OCI-LY7 (cell line): ENCODE measurements around the gene SLC9A2. TPM values are rescaled to one million over a fixed set of nuclear protein-coding genes. Genes with fewer than 3 reads are reported as not detected.

Experiments used
- BruUV-seq: library from RNA; stranded (reverse); fragments of 400-500 nt; replicated peaks from 2 replicates; lab custom pipeline; 2021; lab: Mats Ljungman, UMichigan
- CTCF ChIA-PET: fragments of 300-600 bp; sonication (Branson Sonifier 250); formaldehyde crosslinking; loops from one replicate; lab custom pipeline; 2022; ENCODE audit warnings: antibody characterized with exemption; ENCODE audit not compliant: unreplicated experiment; lab: Charles Lee
- POLR2A ChIA-PET: fragments of 300-600 bp; sonication (Branson Sonifier 250); formaldehyde crosslinking; loops from one replicate; lab custom pipeline; 2022; ENCODE audit warnings: antibody characterized with exemption; lab: Charles Lee
- DNase-seq: peaks from one replicate; pipeline ENCODE4 v3.0.0-alpha.2; 2015; ENCODE audit warnings: low spot score
- H2AFZ ChIP-seq: fragments of 200-600 bp; sonication (generic), shearing (Covaris generic); 2 replicates; pipeline ENCODE4 v1.6.1; 2014; ENCODE audit warnings: mild to moderate bottlenecking, antibody characterized with exemption, low read length, moderate library complexity
- H3K27ac ChIP-seq: fragments of 200-600 bp; sonication (generic); 2 replicates; pipeline ENCODE4 v1.5.1; 2014; ENCODE audit warnings: mixed run types, low read depth, mild to moderate bottlenecking, moderate library complexity, low read length, inconsistent platforms; ENCODE audit not compliant: poor library complexity, severe bottlenecking
- H3K36me3 ChIP-seq: fragments of 200-600 bp; sonication (generic); 2 replicates; pipeline ENCODE4 v1.6.1; 2014; ENCODE audit warnings: mild to moderate bottlenecking, antibody characterized with exemption, low read length, moderate library complexity, mixed read lengths; ENCODE audit not compliant: insufficient read depth
- H3K4me1 ChIP-seq: fragments of 200-600 bp; sonication (generic); 2 replicates; pipeline ENCODE4 v1.5.1; 2014; ENCODE audit warnings: mild to moderate bottlenecking, low read length; ENCODE audit not compliant: insufficient read depth, poor library complexity, severe bottlenecking
- H3K4me2 ChIP-seq: fragments of 200-600 bp; sonication (generic); 2 replicates; pipeline ENCODE4 v1.6.1; 2014; ENCODE audit warnings: mild to moderate bottlenecking, low read length
- H3K4me3 ChIP-seq: fragments of 200-600 bp; sonication (generic); 2 replicates; pipeline ENCODE4 v1.5.1; 2014; ENCODE audit warnings: mild to moderate bottlenecking, low read depth, low read length; ENCODE audit not compliant: poor library complexity, severe bottlenecking
- H3K79me2 ChIP-seq: fragments of 200-600 bp; sonication (generic); 2 replicates; pipeline ENCODE4 v1.6.1; 2016; ENCODE audit warnings: low read depth, mild to moderate bottlenecking, low read length, moderate library complexity, mixed read lengths; ENCODE audit not compliant: insufficient read depth
- H3K9me2 ChIP-seq: fragments of 200-600 bp; sonication (generic); 2 replicates; pipeline ENCODE4 v1.6.1; 2016; ENCODE audit warnings: mild to moderate bottlenecking, low read length, mixed read lengths; ENCODE audit not compliant: insufficient read depth
- H3K9me3 ChIP-seq: fragments of 200-600 bp; sonication (generic); 2 replicates; pipeline ENCODE4 v1.6.1; 2014; ENCODE audit warnings: mild to moderate bottlenecking, mixed run types, low read length, mixed read lengths
- H4K20me1 ChIP-seq: fragments of 200-600 bp; sonication (generic); 2 replicates; pipeline ENCODE4 v1.6.1; 2014; ENCODE audit warnings: mild to moderate bottlenecking, antibody characterized with exemption, low read length, moderate library complexity, mixed read lengths; ENCODE audit not compliant: insufficient read depth
- EZH2phosphoT487 ChIP-seq: fragments of 200-600 bp; sonication (generic); IDR thresholded peaks from 2 replicates; pipeline ENCODE4 v1.6.1; 2018; ENCODE audit warnings: low read depth, borderline replicate concordance, mild to moderate bottlenecking, mixed run types, antibody characterized with exemption, low read length, moderate library complexity, mixed read lengths
- intact Hi-C: fragments of 100-400 bp; cut with micrococcal nuclease; formaldehyde crosslinking; loops from one replicate; pipeline ENCODE4 v1.10.0; 2022; ENCODE audit not compliant: unreplicated experiment
- total RNA-seq, 2 experiments: library from RNA; depleted of rRNA in 1 of 2; stranded (reverse); fragments of >200 nt in 1 of 2; shearing (Covaris generic) in 1 of 2; gene quantifications; 2 replicates each; pipeline ENCODE4 v1.2.3, GENCODE V29; 2014 to 2022
- TF ChIP-seq, protein P1 (sequence below): fragments of 200-600 bp; sonication (generic); conservative IDR thresholded peaks from 2 replicates; pipeline ENCODE4 v1.5.1; 2014; ENCODE audit warnings: mild to moderate bottlenecking, antibody characterized with exemption, low read length, moderate library complexity, mixed read lengths

Gene SLC9A2
- total RNA-seq, 2 experiments from 2014 or later: not detected

DNA sequence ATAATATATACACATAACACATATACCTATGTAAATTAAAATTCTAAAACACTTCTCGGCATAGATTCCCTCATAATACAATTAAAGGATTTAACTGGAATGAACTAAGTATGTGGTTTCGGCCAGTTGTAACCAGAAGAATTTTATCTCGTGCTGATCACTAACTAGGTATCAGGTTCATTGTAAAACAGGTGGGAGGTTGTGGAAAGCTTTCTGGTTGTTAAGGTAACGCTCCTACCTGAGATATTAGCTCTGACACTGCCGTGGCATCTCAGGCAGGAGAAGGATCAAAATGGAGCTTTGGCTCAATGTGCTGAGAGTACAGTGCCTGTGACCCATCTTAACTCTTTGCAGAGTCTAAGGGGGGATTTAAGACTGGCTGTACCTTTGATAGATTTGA, 42.5 kb downstream of the SLC9A2 start:
- Histone ChIP-seq H3K9me2 (no peaks in the 10 kb centered on the region), H3K4me3 (no peak overlapping the region), H3K36me3 (no peaks in the 10 kb centered on the region), H3K4me1 (no peaks in the 10 kb centered on the region), H3K79me2 (no peaks in the 10 kb centered on the region), H4K20me1 (no peaks in the 10 kb centered on the region), H2AFZ (no peak overlapping the region), H3K4me2 (no peak overlapping the region), H3K27ac (no peak overlapping the region), H3K9me3 (no peaks in the 10 kb centered on the region)
- BruUV-seq: no TSS peak
- no peak for DNase-seq
- ChIA-PET CTCF (no interaction called here), POLR2A (no interaction called here)
- intact Hi-C loops: no loop called here
- TF ChIP-seq EZH2phosphoT487: no peak
- TF ChIP-seq, protein P1, sequence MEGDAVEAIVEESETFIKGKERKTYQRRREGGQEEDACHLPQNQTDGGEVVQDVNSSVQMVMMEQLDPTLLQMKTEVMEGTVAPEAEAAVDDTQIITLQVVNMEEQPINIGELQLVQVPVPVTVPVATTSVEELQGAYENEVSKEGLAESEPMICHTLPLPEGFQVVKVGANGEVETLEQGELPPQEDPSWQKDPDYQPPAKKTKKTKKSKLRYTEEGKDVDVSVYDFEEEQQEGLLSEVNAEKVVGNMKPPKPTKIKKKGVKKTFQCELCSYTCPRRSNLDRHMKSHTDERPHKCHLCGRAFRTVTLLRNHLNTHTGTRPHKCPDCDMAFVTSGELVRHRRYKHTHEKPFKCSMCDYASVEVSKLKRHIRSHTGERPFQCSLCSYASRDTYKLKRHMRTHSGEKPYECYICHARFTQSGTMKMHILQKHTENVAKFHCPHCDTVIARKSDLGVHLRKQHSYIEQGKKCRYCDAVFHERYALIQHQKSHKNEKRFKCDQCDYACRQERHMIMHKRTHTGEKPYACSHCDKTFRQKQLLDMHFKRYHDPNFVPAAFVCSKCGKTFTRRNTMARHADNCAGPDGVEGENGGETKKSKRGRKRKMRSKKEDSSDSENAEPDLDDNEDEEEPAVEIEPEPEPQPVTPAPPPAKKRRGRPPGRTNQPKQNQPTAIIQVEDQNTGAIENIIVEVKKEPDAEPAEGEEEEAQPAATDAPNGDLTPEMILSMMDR: no peak

DNA sequence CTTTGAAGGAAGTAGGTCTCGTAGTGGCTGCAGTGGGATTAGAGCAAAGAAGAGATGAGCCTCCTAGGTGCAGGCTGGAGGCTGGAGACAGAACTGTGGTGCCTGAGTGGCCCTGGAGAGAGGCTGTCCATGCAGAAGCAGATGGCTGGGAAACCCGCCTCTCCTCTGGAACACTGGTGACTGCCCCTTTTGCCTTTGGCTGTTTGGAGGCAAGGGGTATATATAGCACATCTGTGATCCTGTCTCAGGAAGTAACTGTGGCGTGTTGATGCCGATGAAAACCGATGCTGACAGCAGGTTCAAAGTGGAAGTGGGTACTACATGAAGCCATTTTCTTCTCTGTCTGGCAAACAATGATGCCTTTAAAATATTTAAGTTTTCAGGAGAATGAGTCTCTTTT, 43.5 kb downstream of the SLC9A2 start:
- Histone ChIP-seq H3K4me2 (no peak overlapping the region), H3K4me3 (no peak overlapping the region), H2AFZ (no peak overlapping the region), H3K36me3 (no peaks in the 10 kb centered on the region), H3K79me2 (no peaks in the 10 kb centered on the region), H3K4me1 (no peaks in the 10 kb centered on the region), H4K20me1 (no peaks in the 10 kb centered on the region), H3K9me2 (no peaks in the 10 kb centered on the region), H3K9me3 (no peaks in the 10 kb centered on the region), H3K27ac (no peak overlapping the region)
- no TSS peak for BruUV-seq
- TF ChIP-seq EZH2phosphoT487: no peak
- TF ChIP-seq, protein P1: no peak
- ChIA-PET CTCF (no interaction called here), POLR2A (no interaction called here)
- intact Hi-C loops: no loop called here
- no peak for DNase-seq

DNA sequence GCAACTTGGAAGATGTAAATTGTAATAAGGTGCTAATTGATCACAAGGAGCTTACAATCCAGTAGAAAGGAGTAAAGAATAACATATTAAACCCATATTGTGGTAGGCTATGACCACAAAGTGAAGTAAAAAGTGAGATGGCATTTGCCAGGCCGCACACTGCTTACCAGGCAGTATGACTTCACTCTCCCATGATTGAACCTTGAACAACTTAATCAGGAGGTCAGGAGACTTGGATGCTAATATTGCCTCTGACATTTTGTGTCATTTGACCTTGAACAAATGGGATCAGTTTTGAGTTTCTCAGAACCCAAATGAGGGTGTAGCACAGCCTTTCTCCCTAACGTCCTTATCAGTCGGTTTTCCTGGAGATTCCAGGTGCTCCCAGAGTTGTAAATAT, 44.0 kb downstream of the SLC9A2 start:
- intact Hi-C loops: no loop called here
- no TSS peak for BruUV-seq
- H3K9me2 ChIP-seq: no peaks in the 10 kb centered on the region
- no peaks in the 10 kb centered on the region for H3K36me3 ChIP-seq
- no peaks in the 10 kb centered on the region for H3K9me3 ChIP-seq
- H3K79me2 ChIP-seq: no peaks in the 10 kb centered on the region
- no peaks in the 10 kb centered on the region for H4K20me1 ChIP-seq
- no peak for TF ChIP-seq EZH2phosphoT487
- no peak overlapping the region for H3K4me2 ChIP-seq
- no peak overlapping the region for H3K27ac ChIP-seq
- H3K4me1 ChIP-seq: no peaks in the 10 kb centered on the region
- no peak overlapping the region for H3K4me3 ChIP-seq
- ChIA-PET POLR2A (interaction anchor here (0.6 kb wide), 1 partner anchor 15 kb away, joined by 3 read pairs; no protein-coding TSS in a partner anchor), CTCF (no interaction called here)
- no peak overlapping the region for H2AFZ ChIP-seq
- DNase-seq: no peak
